Stimulated activated CD4-positive, alpha-beta T cell treated with anti-CD3 and anti-CD28 coated beads, Interleukin-1b, Interleukin-23, amount 100 ng/mL, for 48 hours (primary cell): ENCODE measurements around the gene TMEM50A.
"Not testable (repeated sequence)": the region's sequence is repeated elsewhere in the genome, so short reads cannot be mapped to it uniquely, and the experiment has no call there.

ENCODE experiments used
- DNase-seq: peaks from one replicate; pipeline ENCODE4 v3.0.0-alpha.2; 2020

TMEM50A gene

DNA sequence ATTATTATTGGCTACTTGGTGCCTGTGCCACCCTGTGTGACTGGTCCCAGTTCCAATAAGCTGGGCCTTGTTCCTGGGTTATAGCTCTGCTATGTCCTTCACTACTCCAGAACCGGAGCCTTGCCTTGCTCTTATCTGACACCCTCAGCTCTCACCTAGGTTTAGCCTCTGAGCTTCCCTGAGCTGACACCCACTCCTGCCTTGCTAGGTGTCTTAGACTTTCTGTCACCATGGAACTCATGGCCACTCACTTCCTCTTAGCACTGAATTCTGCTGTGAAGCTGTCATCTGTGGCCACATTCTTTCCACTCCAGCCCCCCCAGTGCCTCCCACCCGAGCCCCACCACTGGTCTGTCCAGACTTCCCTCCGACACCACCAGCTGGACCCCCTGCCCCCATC is 51.6 kb downstream of the TMEM50A start:
- DNase-seq: not testable (repeated sequence)

DNA sequence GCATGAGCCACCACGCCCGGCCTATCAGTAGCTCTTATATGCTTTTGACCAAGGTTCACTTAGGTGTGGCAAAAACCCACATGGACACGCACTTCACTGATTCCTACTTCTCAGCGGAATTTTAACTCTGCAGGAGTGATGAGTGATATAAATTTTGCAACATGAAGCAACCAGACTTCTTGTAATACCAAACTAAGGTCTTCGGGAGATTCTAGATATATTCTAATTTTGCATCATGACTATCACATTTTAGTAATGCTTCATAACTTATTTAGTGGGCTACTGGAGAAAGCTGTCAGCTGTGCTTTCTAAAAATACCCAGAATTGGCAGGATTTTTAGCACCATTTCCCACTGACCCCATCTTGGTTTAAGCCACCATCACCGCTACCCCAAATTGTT is 54.7 kb downstream of the TMEM50A start:
- DNase-seq: no peak

DNA sequence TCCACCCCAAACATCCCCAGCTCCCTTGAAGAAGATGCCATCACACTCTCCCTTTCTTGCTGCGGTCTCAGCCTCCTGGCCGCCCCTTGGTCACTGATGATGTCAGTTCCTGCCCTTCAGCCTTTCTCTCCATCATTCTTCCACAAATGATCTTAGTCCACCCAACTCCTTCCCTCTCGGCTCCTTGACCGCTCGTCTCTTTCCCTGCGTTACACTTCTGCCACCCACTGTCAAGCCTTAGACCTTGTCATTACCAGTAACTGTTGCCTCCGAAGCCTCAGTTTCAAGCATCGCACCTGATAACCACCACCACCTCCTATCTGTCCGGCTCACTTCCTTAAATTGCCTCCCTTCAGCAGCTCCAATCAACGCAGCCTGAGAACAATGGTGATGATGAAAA is 59.4 kb downstream of the TMEM50A start:
- not testable (repeated sequence) for DNase-seq

DNA sequence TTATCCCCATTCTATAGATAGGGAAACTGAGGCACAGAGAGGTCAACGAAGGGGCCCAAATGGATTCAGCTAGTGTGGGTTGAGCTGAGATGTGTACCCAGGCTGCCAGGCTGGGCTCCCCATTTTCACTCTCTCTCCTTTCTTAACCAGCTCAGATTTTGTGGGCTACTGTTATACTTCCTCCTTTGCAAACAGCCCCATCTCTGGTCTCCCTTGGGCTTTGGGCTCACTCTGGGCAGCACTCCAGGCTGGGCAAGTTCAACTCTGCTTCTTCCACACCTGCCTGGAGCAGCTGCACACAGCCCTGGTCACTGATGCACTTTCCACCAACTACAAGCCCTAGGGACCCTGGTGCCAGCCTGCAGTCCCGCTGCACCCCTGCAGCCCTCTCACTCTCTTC is 59.9 kb downstream of the TMEM50A start:
- DNase-seq: not testable (repeated sequence)

DNA sequence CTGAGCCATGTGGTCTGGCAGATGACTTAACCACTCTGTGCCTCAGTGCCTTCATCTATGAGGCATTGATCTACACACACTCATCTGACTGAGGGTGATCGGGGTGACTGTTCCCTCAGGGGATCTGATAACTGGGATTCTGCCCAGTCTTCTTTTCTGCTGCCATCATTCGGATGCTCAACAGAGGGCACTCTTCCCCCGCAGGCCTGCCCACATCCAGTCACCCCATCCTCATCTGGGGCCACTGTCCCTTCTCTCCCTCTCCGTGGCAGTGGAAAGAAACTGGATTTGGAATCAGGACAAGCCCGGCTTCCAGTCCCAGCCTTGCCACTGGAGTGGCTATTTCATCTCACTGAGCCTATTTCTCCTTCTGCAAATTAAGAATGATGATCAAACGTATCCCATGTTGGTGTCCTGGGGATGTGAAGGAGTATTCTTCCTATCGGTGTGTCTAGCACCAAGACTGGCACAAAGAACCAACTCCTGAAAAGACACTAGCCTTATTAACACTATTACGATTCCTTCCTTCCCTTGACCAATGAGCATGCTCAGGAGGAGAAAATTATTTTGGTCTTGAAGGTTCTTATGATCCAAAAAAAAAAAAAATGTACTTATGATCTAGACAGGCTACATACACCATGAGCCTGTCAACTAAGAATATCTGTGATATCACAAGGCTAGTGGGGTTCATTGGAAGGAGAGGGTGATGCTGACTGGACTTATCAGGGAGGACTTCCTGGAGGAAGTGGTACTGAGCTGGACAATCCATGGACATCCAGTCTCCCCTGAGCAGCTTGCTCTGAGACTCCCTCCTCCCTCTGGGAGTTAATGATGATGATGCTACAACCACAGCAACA is 65.0 kb downstream of the TMEM50A start:
- DNase-seq: peak; percentile 5

DNA sequence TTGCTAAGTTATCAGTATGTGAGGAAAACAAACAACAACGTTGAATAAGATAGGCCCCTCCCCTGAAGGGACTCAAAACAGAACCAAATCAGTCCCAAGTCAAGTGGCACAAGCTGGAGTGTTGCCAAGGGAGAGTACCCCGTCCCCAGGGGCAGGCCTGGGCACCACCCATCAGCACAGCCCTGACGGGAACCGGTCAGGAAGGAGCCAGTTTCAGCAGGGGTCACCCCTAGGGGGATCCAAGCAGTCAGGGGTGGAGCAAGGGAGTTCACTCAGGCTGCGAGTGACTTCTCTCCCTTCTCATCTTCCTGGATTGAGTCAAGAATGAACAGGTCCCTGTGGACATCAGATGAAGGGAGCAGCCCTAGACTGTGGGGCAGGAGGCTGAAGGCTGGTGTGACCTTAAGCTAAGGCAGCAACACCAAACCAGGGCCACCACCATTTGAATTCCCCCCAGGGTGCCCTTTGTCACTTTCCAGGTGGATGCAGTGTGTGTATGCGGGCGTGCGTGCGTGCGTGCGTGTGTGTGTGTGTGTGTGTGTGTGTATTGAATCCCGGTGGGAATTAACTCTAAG is 67.7 kb downstream of the TMEM50A start:
- DNase-seq: not testable (repeated sequence)

DNA sequence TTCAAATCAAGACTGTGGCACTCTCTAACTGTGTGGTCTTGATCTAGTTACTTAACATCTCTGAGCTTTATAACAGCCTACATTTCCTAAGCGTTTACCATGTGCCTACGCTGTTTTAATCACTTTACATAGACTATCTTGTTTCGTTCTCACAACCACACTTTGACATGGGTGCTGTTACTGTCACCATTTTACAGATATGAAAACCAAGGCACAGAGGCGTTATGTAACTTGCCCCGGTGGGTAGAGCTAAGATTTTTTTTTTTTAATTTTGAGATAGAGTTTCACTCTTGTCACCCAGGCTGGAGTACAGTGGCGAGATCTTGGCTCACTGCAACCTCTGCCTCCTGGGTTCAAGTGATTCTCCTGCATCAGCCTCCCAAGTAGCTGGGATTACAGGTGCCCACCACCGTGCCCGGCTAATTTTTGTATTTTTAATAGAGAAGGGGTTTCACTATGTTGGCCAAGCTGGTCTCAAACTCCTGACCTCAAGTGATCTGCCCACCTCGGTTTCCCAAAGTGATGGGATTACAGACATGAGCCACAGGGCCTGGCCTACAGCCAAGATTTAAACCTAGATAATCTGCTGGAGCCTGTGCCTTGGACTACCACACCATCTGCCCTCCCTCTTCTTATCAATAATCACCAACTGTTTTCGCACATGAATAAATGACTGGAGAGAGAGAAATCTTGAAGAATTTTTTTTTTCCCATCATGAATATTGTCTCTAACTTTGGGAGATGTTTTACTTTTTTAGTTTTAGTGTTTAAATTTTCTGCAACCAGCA is 71.7 kb downstream of the TMEM50A start:
- DNase-seq: not testable (repeated sequence)
